BJ (cell line): Measurements from ENCODE around the gene SEMA4B. TPM values are rescaled to one million over a fixed set of nuclear protein-coding genes. Genes with fewer than 3 reads are reported as not detected.

Source experiments
- CTCF ChIA-PET: fragments of 350-600 bp; formaldehyde crosslinking; extraction: SDS; loops from one replicate; lab custom pipeline; 2021; ENCODE audit warnings: antibody characterized with exemption, inconsistent platforms; lab: Yijun Ruan, JAX
- POLR2A ChIA-PET: fragments of 300-600 bp; sonication (Branson Sonifier 250); formaldehyde crosslinking; extraction: SDS; loops from one replicate; lab custom pipeline; 2021; ENCODE audit warnings: antibody characterized with exemption; lab: Charles Lee
- DNase-seq: peaks from one replicate; pipeline ENCODE4 v3.0.0-alpha.2; 2011; ENCODE audit warnings: low read depth
- H3K27me3 ChIP-seq: 2 replicates; pipeline ENCODE4 v1.6.0; 2011; ENCODE audit warnings: low read length; ENCODE audit not compliant: control insufficient read depth, insufficient read depth
- H3K36me3 ChIP-seq: 2 replicates; pipeline ENCODE4 v1.5.1; 2011; ENCODE audit warnings: low read length; ENCODE audit not compliant: control insufficient read depth, insufficient read depth
- H3K4me3 ChIP-seq: 2 replicates; pipeline ENCODE4 v1.5.1; 2011; ENCODE audit warnings: low read depth, mild to moderate bottlenecking, control low read depth, low read length
- CTCF ChIP-seq: IDR thresholded peaks from 2 replicates; pipeline ENCODE4 v1.5.1; 2011; ENCODE audit warnings: low read depth, mild to moderate bottlenecking, control low read depth, inconsistent platforms, low read length, moderate library complexity; ENCODE audit not compliant: insufficient read depth
- polyA minus RNA-seq: library from RNA; depleted of rRNA, polyadenylated mRNA; stranded (reverse); fragments of >200 nt; gene quantifications from 2 replicates; pipeline ENCODE4 v1.2.3, GENCODE V29; 2011; rRNA and poly(A)+ RNA removed
- polyA plus RNA-seq: library from polyadenylated mRNA; depleted of rRNA; stranded (reverse); fragments of >200 nt; gene quantifications from 2 replicates; pipeline ENCODE4 v1.2.3, GENCODE V29; 2011; rRNA removed

Gene SEMA4B
- 9.2 and 17.5 TPM in 2 replicates for polyA plus RNA-seq
- 9.0 and 10.9 TPM in 2 replicates for polyA minus RNA-seq

GRCh38 chr15:90201130-90201943, at the start of gene SEMA4B:
Gene SEMA4B (plus strand): TSS chr15:90201330. CDS start chr15:90201579, 249 bp downstream.
- ChIA-PET CTCF (interaction anchor here (0.6 to 3.3 kb wide), 8 partner anchors 11 to 92 kb away, joined by 3 to 18 read pairs (median 4); no protein-coding TSS in a partner anchor), POLR2A (interaction anchor here (0.5 kb wide), 1 partner anchor 32 kb away, joined by 5 read pairs; the partner anchor contains the start of gene CIB1)
- DNase-seq = no peak
- H3K36me3 ChIP-seq = peaks cover 3% of the 10 kb centered on the region
- H3K27me3 ChIP-seq = no peaks in the 10 kb centered on the region
- peak within 1 kb of the TSS; percentile 78 for H3K4me3 ChIP-seq
- no peak for TF ChIP-seq CTCF

- CTCF ChIA-PET = interaction anchor here (1.2 to 4.1 kb wide), 4 partner anchors 9 to 79 kb away, joined by 3 to 14 read pairs (median 9); no protein-coding TSS in a partner anchor
- no peak for DNase-seq
- no peak overlapping the region for H3K4me3 ChIP-seq
- no peak for TF ChIP-seq CTCF
- H3K27me3 ChIP-seq = no peaks in the 10 kb centered on the region
- POLR2A ChIA-PET = no interaction called here
- no peaks in the 10 kb centered on the region for H3K36me3 ChIP-seq
Measured at GRCh38 chr15:90151989-90152645, 49.0 kb upstream of the SEMA4B start.

- POLR2A ChIA-PET = no interaction called here
- CTCF ChIA-PET = interaction anchor here (1.1 to 2.5 kb wide), 3 partner anchors 68 to 80 kb away, joined by 3 to 13 read pairs (median 3); no protein-coding TSS in a partner anchor
- Histone ChIP-seq H3K27me3 (no peaks in the 10 kb centered on the region), H3K36me3 (no peaks in the 10 kb centered on the region), H3K4me3 (no peak overlapping the region)
- TF ChIP-seq CTCF = no peak
- DNase-seq = no peak
Measured at GRCh38 chr15:90153658-90154057, 47.5 kb upstream of the SEMA4B start.

- no peaks in the 10 kb centered on the region for H3K36me3 ChIP-seq
- H3K4me3 ChIP-seq = no peak overlapping the region
- H3K27me3 ChIP-seq = no peaks in the 10 kb centered on the region
- POLR2A ChIA-PET = no interaction called here
- CTCF ChIA-PET = interaction anchor here (2.5 kb wide), 1 partner anchor 67 kb away, joined by 13 read pairs; no protein-coding TSS in a partner anchor
- DNase-seq = no peak
- TF ChIP-seq CTCF = no peak
Measured at GRCh38 chr15:90154246-90154645, 46.9 kb upstream of the SEMA4B start.
